Measurements from ENCODE around the gene HTRA1.

The HTRA1 gene

DNA sequence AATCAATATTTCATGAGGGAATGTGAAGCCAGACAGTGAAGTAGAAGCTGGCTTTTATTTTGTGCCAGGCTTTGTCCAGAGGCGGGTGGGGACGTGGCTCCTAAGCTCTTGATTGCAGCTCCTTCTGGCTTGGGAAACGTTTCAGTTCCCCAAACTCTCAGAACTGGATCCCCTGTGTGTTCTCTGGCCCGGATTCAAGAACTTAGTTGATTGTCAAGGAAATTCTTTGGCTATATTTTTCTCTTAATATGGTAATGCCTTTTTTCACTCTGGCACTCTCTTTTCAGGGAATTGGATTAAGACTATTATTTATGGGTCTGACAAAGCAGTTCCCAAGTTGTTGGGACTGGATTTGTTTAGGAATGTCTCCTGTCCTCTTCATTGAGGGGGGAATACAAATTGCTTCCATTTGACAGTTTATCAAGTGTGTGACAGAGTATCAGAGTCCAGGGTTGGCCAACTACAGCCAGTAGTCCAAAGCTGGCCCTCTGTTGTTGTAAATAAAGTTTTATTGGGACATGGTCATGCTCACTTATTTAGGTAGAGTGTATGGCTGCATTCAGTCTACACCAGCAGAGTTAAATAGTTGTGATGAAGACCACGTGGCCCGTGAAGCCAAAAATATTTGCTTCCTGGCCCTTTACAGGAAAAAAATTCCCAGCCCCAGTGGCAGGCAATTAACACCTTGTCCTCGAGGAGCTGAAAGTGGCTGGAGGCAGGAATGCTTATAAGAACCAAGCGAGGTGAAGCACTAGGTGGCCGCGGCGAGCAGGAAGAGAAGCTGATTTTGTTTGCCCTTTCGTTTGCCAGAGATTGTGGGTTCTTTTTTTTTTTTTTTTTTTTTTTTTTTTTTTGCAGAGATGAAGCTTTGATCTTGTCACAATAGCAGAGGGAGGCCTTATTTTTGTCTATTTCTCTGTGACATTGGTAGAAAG lies 34.3 kb downstream of the HTRA1 start:
- DNase-seq (ENCODE audit: low read depth): no peak

DNA sequence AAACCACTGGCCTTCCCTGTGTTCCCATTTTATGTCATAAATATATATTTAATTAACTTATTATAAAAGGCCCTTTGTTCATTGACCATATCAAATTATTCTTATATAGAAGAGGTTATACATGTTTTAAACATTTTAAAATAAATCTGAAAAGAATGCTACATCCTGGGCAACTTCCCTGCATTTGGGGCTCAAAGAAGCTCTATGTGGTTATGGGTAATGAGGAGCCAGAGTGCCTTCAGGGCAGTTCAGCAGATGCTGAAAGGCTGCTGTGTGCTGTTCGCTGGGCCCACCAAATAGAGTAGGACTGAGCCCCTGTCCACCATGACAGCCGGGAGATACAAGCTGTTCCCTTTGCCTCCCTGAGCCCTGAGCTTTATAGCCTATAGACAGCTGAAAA lies 35.9 kb downstream of the HTRA1 start:
- DNase-seq (ENCODE audit: low read depth): no peak

DNA sequence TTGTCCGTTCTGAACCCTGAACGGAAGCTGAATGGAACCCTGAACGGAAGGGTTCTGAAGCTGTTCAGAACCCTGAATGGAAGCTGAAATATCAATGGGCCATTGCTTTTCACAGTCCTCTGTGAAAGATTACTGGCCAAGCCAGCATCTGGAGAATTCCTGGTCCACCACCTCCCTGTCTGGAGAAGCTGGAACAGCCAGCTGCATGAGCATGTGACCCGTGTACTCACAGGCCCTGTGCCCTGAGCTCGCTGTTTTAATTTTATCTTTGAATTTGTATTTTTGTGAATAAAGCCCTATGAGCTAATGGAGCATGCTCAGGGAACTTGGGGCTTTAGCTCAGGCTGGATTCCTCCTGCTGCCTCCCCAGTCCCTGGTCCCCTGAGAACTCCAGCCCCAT lies 37.2 kb downstream of the HTRA1 start:
- no peak for DNase-seq (ENCODE audit: low read depth)

DNA sequence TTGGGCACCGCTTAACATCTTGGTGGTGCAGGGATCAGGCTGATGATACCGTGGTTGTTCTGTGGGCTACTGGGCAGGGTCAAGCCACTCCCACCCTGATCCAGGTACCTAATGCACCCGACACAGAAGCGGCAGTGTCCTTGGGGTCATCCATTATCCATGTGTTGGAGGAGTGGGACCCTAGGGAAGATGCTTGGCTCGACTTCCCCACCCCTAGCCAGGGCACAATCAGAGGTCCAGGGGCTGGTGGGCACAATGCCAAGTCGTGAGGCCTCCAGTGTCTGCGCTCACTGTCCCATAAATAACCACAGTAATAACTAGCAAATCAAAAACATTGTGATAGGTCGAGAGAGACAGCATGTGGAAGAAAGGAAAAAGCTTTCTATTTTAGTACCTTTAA lies 37.7 kb downstream of the HTRA1 start:
- DNase-seq (ENCODE audit: low read depth): no peak

DNA sequence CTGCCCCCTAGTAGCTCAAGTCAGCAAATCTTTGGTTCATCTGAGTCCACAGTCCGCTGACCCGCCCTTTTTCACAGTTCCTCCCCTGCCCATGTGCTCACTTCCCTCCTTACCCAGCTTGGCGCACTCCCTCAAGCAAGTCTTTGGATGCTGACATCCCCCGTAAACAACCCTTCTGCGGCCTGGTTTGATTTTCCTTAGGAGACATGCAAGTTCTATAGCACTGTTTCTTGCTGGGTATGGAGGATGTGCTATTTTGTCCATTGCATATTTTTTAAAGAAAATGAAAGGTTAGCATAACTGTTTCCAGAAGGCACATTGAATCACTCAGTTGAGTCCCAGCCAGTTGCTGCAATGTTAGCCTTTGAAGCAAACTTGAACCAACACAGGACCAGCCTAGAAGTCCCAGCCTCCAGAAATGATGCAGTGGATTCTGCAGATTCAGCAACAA lies 38.2 kb downstream of the HTRA1 start:
- no peak for DNase-seq (ENCODE audit: low read depth)

DNA sequence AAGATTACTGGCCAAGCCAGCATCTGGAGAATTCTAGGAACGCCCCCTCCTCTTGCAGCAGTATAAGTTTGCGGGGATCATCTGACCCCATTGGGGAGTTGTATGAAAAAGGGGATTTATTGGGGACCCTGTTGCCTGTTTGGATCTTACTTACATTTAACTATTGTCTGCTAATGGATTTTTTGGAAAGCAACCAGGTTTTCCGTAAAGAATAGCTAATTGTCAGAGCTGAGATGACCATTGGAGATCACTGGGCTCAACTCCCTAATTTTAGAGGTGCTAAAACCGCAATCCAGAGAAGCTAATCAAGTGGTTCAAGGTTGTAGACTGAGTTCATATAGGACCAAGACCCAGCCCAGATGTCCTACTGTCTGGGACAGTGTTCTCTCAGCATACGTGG lies 38.8 kb downstream of the HTRA1 start:
- no peak for DNase-seq (ENCODE audit: low read depth)

DNA sequence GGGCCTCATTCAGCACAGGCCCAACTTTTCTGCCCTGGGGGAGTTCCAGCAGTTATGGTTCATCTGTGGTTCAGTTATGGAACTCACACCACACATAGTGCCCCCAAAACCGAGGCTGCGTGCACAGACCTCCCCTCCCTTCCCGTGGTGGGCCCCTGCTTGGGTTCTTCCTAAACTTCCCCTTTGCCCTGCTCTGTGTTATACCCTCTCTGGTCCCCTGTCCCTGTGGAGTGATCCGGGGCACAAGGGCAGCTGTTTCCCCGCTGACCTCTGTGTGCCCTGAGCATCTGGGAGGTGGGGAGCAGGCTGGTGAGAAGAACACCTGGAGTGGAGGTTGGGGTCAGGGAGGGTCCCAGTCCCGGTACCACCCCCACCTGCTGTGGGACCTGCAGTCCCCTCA lies 39.4 kb downstream of the HTRA1 start:
- no peak for DNase-seq (ENCODE audit: low read depth)

DNA sequence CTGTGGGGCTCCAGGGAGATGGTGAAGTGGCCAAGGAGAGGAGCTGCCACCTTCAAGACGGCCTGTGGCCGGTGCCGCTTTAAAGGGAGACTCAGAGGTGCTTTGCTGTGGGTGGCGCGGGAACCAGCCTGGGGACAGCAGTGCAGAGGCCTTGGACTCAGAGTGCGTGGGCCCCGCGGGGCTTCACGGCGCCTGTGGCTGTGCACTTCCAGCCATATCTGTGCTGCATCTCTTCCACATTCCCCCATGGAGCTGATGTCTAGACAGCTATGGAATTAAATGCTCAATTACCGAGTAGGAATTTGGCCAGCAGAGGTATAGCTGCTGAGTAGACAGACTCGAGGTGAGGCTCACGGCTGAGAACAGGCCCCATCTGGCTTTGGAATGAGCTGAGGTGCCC lies 41.7 kb downstream of the HTRA1 start:
- DNase-seq (ENCODE audit: low read depth): no peak

DNA sequence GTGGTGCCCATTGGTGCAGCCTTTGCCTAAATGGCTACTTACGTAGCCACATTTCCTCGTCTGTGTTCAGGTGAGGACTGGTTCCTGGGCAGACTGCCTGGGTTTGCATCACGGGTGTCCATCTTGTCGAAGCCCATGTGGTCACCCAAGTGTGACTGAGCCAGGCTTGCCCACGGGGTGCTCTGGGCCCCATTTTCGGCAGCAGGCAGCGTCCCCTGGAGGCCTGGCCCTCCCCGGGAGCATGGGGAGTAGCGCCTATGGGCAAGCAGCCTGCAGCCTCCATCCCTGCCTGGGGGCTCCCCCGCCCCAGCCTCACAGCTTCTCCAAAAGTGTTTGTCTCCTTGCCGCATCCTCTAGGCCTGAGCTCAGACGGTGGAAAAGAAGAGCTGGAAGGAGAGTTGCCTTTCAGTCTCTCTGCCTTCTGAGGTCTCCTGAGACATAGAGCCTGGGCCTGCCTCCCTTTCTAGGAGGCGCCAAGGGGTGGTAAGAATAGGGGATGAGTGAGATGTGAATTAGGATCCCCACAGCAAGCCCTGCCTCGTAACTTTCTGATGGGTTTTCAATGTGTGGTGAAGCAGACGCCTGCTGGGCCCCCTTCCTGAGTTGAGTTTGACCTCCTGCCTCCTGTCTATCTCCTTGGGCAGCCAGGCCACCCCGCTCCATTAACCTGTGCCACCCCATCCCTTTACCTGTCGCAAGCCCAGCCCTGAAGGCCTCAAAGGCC lies 42.7 kb downstream of the HTRA1 start:
- DNase-seq (ENCODE audit: low read depth): no peak

DNA sequence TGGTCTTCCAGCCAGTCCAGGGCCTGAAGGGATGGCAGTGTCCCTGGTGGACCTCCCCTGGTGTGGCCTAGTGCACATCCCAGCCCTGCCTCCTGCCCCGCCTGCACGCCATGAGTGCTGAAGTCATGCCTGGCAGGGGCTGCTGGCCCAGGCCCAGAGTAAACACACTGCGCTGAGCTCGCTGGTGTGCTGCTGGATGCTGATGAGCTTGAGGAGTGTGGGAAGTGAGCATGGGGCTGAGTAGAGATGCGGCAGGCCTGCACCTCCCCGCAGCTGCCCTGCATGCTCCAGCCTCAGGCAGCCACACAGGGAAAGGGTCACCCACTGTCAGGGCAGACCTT lies 43.2 kb downstream of the HTRA1 start:
- no peak for DNase-seq (ENCODE audit: low read depth)

DNA sequence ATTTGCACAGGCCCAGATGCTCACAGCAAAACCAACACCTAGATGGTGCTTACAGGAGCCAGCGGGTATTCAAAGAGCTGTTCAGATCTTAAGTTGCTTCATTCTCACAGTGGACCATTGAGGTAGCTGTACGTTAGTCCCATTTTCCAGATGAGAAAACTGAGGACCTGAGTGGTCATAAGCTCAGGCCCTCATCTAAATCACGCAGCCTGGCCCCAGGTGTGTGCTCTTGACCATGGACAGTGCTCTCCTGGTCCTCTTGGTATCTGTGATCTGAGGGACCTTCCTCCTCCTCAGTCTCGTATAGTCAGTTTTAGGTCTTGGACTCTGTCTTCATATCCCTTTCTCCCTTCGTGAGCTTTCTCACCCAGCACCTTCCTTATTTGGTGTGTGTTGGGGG lies 43.7 kb downstream of the HTRA1 start:
- no peak for DNase-seq (ENCODE audit: low read depth)

DNA sequence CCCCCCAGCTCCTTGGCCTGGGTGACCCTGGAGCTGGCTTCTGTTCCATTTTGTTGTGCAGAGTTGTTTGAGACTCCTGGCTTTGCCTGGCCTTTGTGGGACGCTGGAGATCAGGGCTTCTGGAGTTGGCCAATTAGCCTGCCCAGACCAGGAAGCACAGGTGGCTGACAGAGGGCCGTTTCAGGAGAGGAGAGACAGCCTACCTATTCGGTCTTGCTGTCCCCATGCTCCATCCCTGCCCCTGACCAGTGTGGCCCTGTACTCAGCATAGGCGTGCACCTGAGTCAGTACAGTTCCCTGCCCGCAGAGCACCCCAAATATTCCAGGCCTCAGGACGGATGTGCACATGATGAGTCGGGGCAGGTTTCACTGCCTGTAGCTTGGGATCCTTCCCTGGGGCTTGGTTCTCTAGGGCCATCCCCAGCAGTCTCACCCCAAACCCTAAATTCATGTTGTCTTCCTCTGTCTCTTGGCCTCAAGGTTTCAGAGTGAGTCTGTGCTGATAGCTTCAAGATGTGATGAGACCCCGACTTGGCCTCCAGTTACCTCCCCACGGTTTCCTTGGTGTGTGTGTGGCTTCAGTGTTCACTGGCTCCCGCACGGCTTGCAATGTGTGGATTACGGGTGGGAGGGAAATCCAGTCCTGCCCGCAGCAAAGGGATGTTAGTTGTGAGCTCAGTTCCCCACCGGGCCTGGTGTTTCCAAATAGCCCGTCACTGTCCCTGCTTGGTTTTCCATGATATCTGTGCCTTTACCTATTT lies 44.7 kb downstream of the HTRA1 start:
- DNase-seq (ENCODE audit: low read depth): no peak

DNA sequence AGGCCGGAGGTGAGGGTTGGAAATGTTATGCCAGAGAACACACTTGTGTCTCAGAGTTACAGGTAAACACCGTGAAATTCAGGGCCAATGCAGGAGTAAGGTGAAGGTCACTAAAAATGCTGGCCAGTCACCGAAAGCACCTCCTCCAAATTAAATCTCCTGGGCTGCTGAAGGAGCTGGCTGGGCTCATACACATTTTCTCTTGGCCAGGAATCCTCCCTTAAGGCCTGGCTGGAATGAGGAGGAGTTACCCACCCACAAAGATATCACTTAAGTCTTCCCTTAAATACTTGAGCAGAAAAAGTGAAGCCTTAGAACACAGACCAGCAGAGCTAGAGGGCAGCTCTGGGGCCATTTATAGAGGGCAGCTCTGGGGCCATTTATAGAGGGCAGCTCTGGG lies 46.3 kb downstream of the HTRA1 start:
- DNase-seq (ENCODE audit: low read depth): no peak

DNA sequence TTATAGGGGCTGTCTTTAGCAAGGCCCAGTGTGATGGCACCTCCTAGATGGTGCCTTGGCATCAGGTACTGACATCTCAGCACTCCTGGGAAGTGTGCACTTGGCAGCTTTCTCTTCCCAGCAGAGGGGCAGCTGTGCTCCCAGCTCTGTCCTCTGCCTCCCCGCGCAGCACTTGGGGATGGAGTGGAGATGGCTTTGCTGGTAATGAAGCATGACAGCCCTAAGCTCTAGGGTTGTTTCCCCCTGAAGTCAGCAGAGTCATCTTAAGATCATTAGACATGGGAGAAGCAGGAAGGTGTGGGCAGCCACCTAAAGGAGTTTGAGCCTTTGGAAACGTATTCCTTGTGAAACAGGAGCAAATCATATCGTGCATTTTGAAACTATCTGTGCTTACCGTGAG lies 46.7 kb downstream of the HTRA1 start:
- no peak for DNase-seq (ENCODE audit: low read depth)

DNA sequence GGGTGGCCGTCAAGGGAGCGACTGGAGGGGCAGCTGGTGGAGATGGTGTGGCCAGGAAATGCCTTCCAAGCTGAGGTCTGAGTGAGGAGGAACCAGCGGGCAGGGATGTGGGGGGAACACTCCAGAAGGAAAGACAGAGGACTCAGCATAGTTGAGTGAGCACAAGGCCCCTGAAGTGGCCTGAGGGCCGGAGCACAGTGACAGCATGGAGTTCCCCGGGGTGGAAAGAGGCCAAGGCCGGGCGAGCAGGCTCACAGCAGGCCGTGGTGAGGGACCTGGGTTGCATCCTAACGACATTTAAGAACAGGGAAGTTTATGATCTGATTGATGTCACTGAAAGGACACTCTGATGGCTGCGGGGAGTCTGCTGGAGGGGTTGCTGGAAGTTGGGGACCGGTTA lies 48.0 kb downstream of the HTRA1 start:
- DNase-seq (ENCODE audit: low read depth): no peak

DNA sequence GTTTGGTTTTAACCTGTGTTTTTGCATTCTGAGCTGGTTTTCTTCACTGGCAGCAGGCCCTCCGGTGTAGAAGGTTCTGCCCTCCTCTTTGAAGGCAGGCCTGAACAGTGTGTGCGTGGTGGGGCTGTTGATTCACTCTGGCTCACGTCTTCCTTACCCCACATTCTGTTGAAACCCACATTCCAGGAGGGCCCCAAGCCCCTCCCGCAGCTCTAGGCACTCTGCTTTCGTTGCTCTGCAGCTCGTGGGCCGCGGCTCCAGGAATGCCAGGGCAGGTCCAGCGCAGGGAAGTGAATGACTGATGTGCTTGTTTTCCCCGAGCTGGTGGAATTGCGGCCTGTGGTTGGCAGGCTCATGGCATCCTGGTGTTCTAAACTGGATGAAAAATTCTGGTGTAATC lies 49.0 kb downstream of the HTRA1 start:
- DNase-seq (ENCODE audit: low read depth): no peak

DNA sequence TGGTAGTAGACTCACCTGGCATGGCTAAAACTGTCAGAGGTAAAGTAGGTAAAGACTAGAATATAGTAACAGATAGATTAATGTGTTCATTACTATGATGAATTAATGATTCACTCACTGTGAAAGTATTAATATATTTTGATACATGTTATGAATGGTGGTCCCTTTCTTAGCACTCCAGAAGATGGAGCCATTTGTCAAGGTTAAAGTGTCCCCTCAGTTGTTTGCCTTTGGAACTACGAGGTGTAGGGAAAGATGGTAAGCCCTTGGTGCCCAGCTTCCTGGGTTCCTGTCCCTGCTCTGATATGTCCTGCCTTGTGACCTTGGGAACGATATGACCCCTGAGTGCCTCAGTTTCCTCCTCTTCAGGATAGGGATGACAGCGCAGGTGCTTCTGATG lies 49.4 kb downstream of the HTRA1 start:
- no peak for DNase-seq (ENCODE audit: low read depth)

DNA sequence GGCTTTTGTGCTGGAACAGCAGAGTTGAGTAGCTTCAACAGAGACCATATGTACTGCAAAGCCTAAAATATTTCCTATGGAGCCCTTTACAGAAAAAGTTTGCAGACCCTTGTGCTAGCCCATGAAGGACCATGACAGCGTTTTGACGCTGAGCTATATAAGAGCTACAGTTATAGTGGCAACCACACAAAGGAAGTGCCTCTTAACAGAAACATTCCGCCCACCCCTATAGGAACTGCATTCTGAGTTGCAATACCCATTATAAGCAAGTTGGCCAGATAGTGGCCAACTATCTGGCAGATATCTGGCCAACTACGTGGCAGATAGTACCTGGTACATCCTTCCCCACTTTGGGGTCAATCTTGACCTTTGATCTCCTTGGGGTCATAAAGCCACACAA lies 51.7 kb downstream of the HTRA1 start:
- DNase-seq (ENCODE audit: low read depth): no peak

DNA sequence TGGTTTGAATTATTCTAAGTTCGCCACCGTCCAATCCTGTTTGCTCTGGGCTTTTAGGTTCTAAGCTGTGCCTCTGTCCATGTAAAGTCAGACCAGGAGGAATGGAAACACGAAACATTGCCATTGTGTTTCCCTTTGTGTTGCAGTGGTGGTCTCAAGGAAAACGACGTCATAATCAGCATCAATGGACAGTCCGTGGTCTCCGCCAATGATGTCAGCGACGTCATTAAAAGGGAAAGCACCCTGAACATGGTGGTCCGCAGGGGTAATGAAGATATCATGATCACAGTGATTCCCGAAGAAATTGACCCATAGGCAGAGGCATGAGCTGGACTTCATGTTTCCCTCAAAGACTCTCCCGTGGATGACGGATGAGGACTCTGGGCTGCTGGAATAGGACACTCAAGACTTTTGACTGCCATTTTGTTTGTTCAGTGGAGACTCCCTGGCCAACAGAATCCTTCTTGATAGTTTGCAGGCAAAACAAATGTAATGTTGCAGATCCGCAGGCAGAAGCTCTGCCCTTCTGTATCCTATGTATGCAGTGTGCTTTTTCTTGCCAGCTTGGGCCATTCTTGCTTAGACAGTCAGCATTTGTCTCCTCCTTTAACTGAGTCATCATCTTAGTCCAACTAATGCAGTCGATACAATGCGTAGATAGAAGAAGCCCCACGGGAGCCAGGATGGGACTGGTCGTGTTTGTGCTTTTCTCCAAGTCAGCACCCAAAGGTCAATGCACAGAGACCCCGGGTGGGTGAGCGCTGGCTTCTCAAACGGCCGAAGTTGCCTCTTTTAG lies 52.9 kb downstream of the HTRA1 start:
- DNase-seq (ENCODE audit: low read depth): no peak

DNA sequence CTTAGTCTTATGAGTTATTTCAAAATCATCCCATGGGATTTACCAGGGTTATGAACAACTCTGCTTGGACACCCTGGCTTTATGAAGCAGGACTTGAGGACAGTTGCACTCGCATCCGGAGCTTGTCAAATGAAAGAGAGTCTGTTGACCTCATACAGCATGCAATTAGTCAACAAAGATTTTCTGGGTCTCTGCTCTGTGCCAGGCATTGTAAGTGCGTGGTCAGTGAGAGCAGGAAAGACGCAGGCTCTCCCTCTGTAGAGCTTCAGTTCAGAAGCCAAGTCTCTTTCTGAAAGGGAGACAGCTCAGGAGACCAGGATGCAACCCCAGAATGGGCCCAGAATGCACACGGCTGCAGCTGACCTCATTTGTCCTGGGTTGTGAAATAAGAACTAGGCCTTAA lies 53.7 kb downstream of the HTRA1 start:
- DNase-seq (ENCODE audit: low read depth): no peak

DNA sequence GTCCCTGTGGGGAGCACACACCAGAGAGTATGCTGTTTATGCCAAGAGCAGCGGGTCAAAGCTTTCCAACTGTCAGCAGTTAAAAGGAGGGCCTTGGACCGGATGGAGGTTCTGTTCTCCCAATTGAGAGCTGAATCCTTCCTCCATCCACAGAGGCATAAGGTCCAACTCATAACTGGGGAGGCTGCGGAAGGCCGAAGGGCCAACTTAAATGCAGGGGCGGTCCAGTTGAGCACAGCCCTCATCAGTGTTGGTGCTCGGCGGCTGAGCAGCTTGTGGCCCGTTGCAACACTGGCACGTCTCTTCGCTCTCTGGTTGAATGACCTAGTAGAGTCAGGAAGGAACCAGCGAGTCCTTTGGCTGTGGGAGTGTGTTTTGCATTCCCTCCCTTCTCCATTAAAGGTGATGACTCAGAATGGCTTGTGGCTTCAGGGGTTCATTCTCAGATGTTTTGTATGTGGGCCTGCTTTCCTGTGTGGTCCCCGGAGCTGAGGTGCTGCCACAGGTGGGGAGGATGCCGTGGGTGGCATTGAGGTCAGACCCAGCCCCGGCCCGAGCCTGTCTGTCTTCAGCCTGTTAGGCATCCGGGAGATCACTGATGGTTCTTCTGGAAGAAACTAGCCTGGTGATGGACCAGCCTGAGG lies 54.4 kb downstream of the HTRA1 start:
- DNase-seq (ENCODE audit: low read depth): no peak

DNA sequence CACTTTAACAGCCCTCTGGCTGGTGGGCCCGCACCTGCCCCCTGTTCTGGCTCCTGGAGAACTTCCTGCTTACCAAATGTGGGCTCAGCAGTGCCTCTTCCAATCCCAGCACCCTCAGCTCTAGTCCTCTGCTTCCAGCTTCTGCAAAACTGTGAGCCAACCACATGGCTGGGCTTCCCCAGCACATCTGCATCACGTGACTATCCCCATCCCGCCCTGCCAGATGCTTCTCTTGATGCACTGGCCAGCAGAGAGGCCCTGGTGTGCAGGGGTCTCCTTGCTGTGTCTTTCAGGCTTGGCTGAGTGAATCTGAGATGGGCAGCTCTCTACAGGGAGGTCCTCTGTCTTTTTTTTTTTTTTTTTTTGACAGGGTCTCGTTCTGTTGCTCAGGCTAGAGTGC lies 55.4 kb downstream of the HTRA1 start:
- no peak for DNase-seq (ENCODE audit: low read depth)

Data from CMK (cell line).